HCT116 (cell line): ENCODE measurements around the gene ZBTB6. TPM values are rescaled to one million over a fixed set of nuclear protein-coding genes. Genes with fewer than 3 reads are reported as not detected.

Experiments used
- ATAC-seq: fragments of 200-7000 bp; cut with Tn5 transposase; 2 replicates; pipeline ENCODE4 v1.9.1; 2020; ENCODE audit warnings: mild to moderate bottlenecking, moderate library complexity
- BruUV-seq: library from RNA; stranded (reverse); fragments of 400-500 nt; replicated peaks from 2 replicates; lab custom pipeline; 2021; lab: Mats Ljungman, UMichigan
- CTCF ChIA-PET: fragments of 300-600 bp; sonication (Branson Sonifier 250); formaldehyde crosslinking; loops from one replicate; lab custom pipeline; 2021; ENCODE audit warnings: antibody characterized with exemption; lab: Charles Lee
- POLR2A ChIA-PET: fragments of 300-600, 350-600 bp; sonication (Branson Sonifier 250); formaldehyde crosslinking; loops from one replicate; lab custom pipeline; 2021; ENCODE audit warnings: antibody characterized with exemption; lab: Charles Lee
- RAD21 ChIA-PET, 2 experiments: fragments of 300-600 bp; sonication (Branson Sonifier 250); formaldehyde crosslinking; loops; one replicate each; lab custom pipeline; 2023; ENCODE audit warnings: low total read pairs in 2 of 2; ENCODE audit not compliant: uncharacterized antibody in 2 of 2, unreplicated experiment in 2 of 2, low non-redundant PET in 1 of 2; lab: Charles Lee
- DNase-seq: peaks from one replicate; pipeline ENCODE4 v3.0.0-alpha.2; 2010; ENCODE audit warnings: low read depth, low spot score
- H2AFZ ChIP-seq: fragments of 200-600 bp; shearing (Covaris generic), sonication (generic); 2 replicates; pipeline ENCODE4 v1.6.1; 2017; ENCODE audit warnings: low read depth, mixed run types, mixed read lengths, antibody characterized with exemption, low read length; ENCODE audit not compliant: poor library complexity, severe bottlenecking
- H3K27ac ChIP-seq: 2 replicates; pipeline ENCODE4 v1.5.1; 2012; ENCODE audit warnings: low read depth, low read length
- H3K27me3 ChIP-seq: fragments of 200-600 bp; sonication (generic); 2 replicates; pipeline ENCODE4 v1.6.1; 2016; ENCODE audit warnings: mixed run types, low read length, mixed read lengths; ENCODE audit not compliant: insufficient read depth
- H3K36me3 ChIP-seq, 2 experiments: fragments of 200-500 bp in 1 of 2; fragments of 200-600 bp in 1 of 2; sonication (Bioruptor generic) in 1 of 2; sonication (generic) in 1 of 2; 2 replicates each; pipeline versions ENCODE4 v1.5.1 to v1.6.1; 2014 to 2016; ENCODE audit warnings: low read length in 2 of 2, inconsistent platforms in 1 of 2, mixed read lengths in 1 of 2, mixed run types in 1 of 2; ENCODE audit not compliant: insufficient read depth in 2 of 2, control insufficient read depth in 1 of 2
- H3K4me1 ChIP-seq, 2 experiments: fragments of 200-600 bp in 1 of 2; sonication (generic) in 1 of 2; 2 replicates each; pipeline versions ENCODE4 v1.5.1 to v1.6.1; 2012 to 2017; ENCODE audit warnings: low read length in 2 of 2, inconsistent platforms in 1 of 2, mild to moderate bottlenecking in 1 of 2, mixed read lengths in 1 of 2, mixed run types in 1 of 2, moderate library complexity in 1 of 2; ENCODE audit not compliant: insufficient read depth in 2 of 2, control insufficient read depth in 1 of 2
- H3K4me2 ChIP-seq: fragments of 200-600 bp; sonication (generic); 2 replicates; pipeline ENCODE4 v1.6.1; 2017; ENCODE audit warnings: mixed run types, low read length, mixed read lengths
- H3K4me3 ChIP-seq, 2 experiments: fragments of 200-600 bp in 1 of 2; sonication (generic) in 1 of 2; replicated peaks in 1 of 2; 2 replicates each; pipeline ENCODE4 v1.5.1; 2011 to 2016; ENCODE audit warnings: low read length in 2 of 2, control low read depth in 1 of 2, low read depth in 1 of 2, mild to moderate bottlenecking in 1 of 2, mixed read lengths in 1 of 2, mixed run types in 1 of 2
- H3K79me2 ChIP-seq: fragments of 200-600 bp; sonication (generic); 2 replicates; pipeline ENCODE4 v1.6.1; 2017; ENCODE audit warnings: mild to moderate bottlenecking, mixed run types, low read length, moderate library complexity, mixed read lengths; ENCODE audit not compliant: insufficient read depth
- H3K9ac ChIP-seq: fragments of 200-600 bp; sonication (generic); 2 replicates; pipeline ENCODE4 v1.6.1; 2016; ENCODE audit warnings: low read length, mixed read lengths
- H3K9me2 ChIP-seq: fragments of 200-600 bp; sonication (generic), shearing (Covaris generic); 2 replicates; pipeline ENCODE4 v1.6.1; 2017; ENCODE audit warnings: mixed run types, mild to moderate bottlenecking, moderate library complexity; ENCODE audit not compliant: insufficient read depth
- H3K9me3 ChIP-seq, 2 experiments: fragments of 200-500 bp in 1 of 2; fragments of 200-600 bp in 1 of 2; sonication (Bioruptor generic) in 1 of 2; sonication (generic) in 1 of 2; 2 replicates each; pipeline ENCODE4 v1.6.1; 2014 to 2017; ENCODE audit warnings: low read length in 2 of 2, mixed read lengths in 2 of 2, inconsistent platforms in 1 of 2, low read depth in 1 of 2, mild to moderate bottlenecking in 1 of 2, mixed run types in 1 of 2, moderate library complexity in 1 of 2; ENCODE audit not compliant: control insufficient read depth in 1 of 2, insufficient read depth in 1 of 2
- H4K20me1 ChIP-seq: fragments of 200-600 bp; sonication (generic), shearing (Covaris generic); 2 replicates; pipeline ENCODE4 v1.6.1; 2017; ENCODE audit warnings: mixed run types, mild to moderate bottlenecking, moderate library complexity; ENCODE audit not compliant: insufficient read depth
- CBX3 ChIP-seq: IDR thresholded peaks from 2 replicates; pipeline ENCODE4 v1.6.1; 2012; ENCODE audit warnings: low read depth
- CEBPB ChIP-seq: IDR thresholded peaks from 2 replicates; pipeline ENCODE4 v1.6.1; 2012; ENCODE audit warnings: low read depth
- EZH2 ChIP-seq: fragments of 200-600 bp; sonication (generic); IDR thresholded peaks from 2 replicates; pipeline ENCODE4 v1.6.1; 2017; ENCODE audit warnings: antibody characterized with exemption, mixed run types
- FOSL1 ChIP-seq: IDR thresholded peaks from 2 replicates; pipeline ENCODE4 v1.6.1; 2012; ENCODE audit warnings: low read depth
- POLR2A ChIP-seq: IDR thresholded peaks from 2 replicates; pipeline ENCODE4 v1.7.0; 2011; ENCODE audit warnings: borderline replicate concordance; ENCODE audit not compliant: insufficient read depth, insufficient read length; ENCODE audit errors: extremely low read depth
- SIN3A ChIP-seq: IDR thresholded peaks from 2 replicates; pipeline ENCODE4 v1.6.1; 2012; ENCODE audit warnings: low read depth
- intact Hi-C: fragments of 100-400 bp; cut with micrococcal nuclease; formaldehyde crosslinking; loops from 2 replicates; pipeline ENCODE4 v1.10.0; 2022
- total RNA-seq: library from RNA; stranded (reverse); gene quantifications from one replicate; pipeline ENCODE4 v1.2.1, GENCODE V29; 2021; ENCODE audit not compliant: unreplicated experiment
- TF ChIP-seq, protein P1 (sequence below): IDR thresholded peaks from 2 replicates; pipeline ENCODE4 v1.6.1; 2012
- TF ChIP-seq, protein P2 (sequence below), 3 experiments: fragments of 200-600 bp in 1 of 3; sonication (generic) in 1 of 3; IDR thresholded peaks in 2 of 3; conservative IDR thresholded peaks in 1 of 3; 2 replicates each; pipeline ENCODE4 v1.5.1; 2012 to 2017; ENCODE audit warnings: low read depth in 2 of 3, low read length in 2 of 3, antibody characterized with exemption in 1 of 3, borderline replicate concordance in 1 of 3, control low read depth in 1 of 3, mild to moderate bottlenecking in 1 of 3, mixed read lengths in 1 of 3, mixed run types in 1 of 3, moderate library complexity in 1 of 3; ENCODE audit not compliant: insufficient read depth in 1 of 3

ZBTB6 gene
- total RNA-seq, 1 experiment from 2014 or later: 12.3 TPM

DNA sequence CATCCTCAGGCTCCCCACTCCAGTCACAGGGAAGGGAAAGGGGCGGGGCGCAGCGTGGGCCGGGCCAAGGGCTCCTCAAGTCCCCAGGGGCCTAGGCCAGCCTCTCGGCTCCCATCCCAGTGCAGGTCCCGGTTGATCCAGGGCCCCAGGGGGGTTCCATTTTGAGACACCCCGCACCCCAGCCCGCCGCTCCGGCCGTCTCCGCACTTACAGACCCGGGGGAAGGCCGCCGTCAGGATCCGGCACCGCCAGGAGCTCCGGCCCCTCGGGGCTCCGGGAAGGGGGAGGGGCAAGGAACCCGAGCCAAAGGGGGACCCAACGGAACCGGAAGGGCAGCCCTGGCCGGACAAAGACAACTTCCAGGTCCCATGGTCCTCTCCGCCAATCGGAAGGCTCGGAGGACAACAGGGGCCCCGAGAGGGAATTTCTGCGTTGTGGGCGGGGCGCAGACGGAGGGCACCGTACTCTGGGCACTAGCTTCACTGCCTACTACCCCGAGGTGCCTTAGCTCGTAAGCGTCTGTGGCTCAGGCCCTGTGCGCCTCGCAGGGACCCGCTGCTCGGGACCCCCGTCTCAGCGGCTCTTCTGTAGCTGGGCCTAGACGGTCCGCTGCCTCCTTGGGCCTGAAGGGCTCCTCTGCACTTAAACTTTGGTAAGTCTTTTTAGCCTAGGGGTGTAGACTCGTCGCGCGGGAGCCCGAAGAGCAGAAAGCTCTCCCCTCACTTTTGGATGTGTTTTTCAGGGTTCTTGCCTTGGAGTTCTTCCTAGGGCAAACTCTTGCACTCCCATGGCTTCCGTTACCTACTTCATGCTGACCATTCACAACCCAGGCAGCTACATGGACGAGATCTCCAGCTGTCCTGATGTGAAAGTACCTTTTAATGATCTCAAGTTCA is 18.4 kb upstream of the ZBTB6 start, which contains the start of gene ZBTB26 (continued):
- TF ChIP-seq CBX3 (no peak), CEBPB (no peak), SIN3A (no peak; the same call in 1 of the 2 replicates), POLR2A (peak; percentile 61), EZH2 (no peak), FOSL1 (no peak)
- TF ChIP-seq, protein P1, sequence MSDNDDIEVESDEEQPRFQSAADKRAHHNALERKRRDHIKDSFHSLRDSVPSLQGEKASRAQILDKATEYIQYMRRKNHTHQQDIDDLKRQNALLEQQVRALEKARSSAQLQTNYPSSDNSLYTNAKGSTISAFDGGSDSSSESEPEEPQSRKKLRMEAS: peak; percentile 65

DNA sequence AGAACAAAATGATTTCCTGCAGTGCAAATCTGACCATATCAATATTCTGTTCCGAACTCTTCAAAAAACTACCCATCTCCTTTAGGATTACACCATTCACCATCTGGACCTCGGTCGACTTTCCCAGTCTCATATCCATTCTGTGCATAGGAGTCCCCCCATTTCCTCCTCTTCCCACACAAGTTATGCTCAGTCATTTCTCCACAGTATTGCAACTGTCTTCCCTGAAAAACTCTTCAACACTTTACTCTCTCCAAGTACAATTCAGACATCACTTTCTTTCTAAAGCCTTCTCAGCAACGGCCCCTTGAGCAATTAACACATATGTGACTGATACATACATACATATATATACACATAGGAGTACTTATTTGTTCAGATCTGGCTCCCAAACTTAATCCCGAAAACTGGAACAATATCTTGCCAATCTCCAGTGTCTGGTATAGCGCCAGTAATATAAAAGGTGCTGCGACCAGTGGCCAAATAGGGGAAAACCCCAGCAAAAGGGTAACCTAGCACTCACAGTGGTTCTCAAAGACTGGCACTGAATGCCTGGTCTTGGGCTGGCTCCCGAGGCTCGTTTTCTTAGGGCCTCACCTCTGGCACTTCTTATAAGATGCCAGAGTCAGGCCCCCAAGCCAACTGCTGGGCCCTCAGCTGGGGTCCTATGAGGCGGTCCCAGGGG is 17.6 kb upstream of the ZBTB6 start:
- peak overlapping the region; percentile 89 for H3K9ac ChIP-seq
- H3K9me2 ChIP-seq: 0 out of 2 replicates have a peak, but pooled peaks cover 3% of the 10 kb centered on the region
- POLR2A ChIA-PET: interaction anchor here (0.9 to 2.1 kb wide), 4 partner anchors 10 to 113 kb away, joined by 3 to 25 read pairs (median 14); partner anchors contain the start of genes RABGAP1, RC3H2 and ZBTB6
- peak overlapping the region; percentile 74 for H3K27ac ChIP-seq
- H3K79me2 ChIP-seq: peaks cover 85% of the 10 kb centered on the region
- H3K4me1 ChIP-seq: peaks cover 2 to 16% of the 10 kb centered on the region in 2 experiments; a peak in 3 of 4 replicates
- RAD21 ChIA-PET: interaction anchor here (1.0 to 1.1 kb wide), 2 partner anchors 10 to 18 kb away, joined by 3 to 4 read pairs; partner anchors contain the start of genes RABGAP1 (in 1 of the 2) and ZBTB6 (in 1 of the 2)
- ATAC-seq (peak; percentile 37), DNase-seq (no peak)
- TF ChIP-seq, protein P2, sequence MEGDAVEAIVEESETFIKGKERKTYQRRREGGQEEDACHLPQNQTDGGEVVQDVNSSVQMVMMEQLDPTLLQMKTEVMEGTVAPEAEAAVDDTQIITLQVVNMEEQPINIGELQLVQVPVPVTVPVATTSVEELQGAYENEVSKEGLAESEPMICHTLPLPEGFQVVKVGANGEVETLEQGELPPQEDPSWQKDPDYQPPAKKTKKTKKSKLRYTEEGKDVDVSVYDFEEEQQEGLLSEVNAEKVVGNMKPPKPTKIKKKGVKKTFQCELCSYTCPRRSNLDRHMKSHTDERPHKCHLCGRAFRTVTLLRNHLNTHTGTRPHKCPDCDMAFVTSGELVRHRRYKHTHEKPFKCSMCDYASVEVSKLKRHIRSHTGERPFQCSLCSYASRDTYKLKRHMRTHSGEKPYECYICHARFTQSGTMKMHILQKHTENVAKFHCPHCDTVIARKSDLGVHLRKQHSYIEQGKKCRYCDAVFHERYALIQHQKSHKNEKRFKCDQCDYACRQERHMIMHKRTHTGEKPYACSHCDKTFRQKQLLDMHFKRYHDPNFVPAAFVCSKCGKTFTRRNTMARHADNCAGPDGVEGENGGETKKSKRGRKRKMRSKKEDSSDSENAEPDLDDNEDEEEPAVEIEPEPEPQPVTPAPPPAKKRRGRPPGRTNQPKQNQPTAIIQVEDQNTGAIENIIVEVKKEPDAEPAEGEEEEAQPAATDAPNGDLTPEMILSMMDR (IDR thresholded peaks at IDR 0.05 in 2 of 3, conservative IDR thresholded peaks at IDR 0.05 in 1 of 3; ENCODE audit: borderline replicate concordance in 1 of 3, insufficient read depth in 1 of 3, low read depth in 2 of 3, low read length in 2 of 3): 0 out of 6 replicates have a peak, but pooled peaks of 1 of the 3 experiments have one; percentile 7
- TF ChIP-seq CBX3: no peak
- H3K36me3 ChIP-seq: no peaks in the 10 kb centered on the region
- H2AFZ ChIP-seq: no peak overlapping the region
- H4K20me1 ChIP-seq: 0 out of 2 replicates have a peak, but pooled peaks cover 5% of the 10 kb centered on the region
- H3K4me2 ChIP-seq: peak overlapping the region; percentile 85
- H3K4me3 ChIP-seq: peak overlapping the region; percentile 96 to 98
- no peaks in the 10 kb centered on the region for H3K27me3 ChIP-seq
- BruUV-seq: no TSS peak
- intact Hi-C loops: loop anchor here (1.0 kb wide), 1 partner anchor 17 kb away; the partner anchor contains the start of gene ZBTB6
- CTCF ChIA-PET: interaction anchor here (1.2 to 1.5 kb wide), 2 partner anchors 10 to 61 kb away, joined by 3 to 5 read pairs; partner anchors contain the start of gene RABGAP1
- H3K9me3 ChIP-seq: no peaks in the 10 kb centered on the region
